ENCODE measurements around the gene RTCB. TPM values are rescaled to one million over a fixed set of nuclear protein-coding genes. Genes with fewer than 3 reads are reported as not detected.
"Not testable (repeated sequence)": the region's sequence is repeated elsewhere in the genome, so short reads cannot be mapped to it uniquely, and the experiment has no call there.

RTCB gene
- total RNA-seq, 4 donors from 2014 or later = 55.4 to 104 (median 84.0) TPM

- Histone ChIP-seq H3K4me1 (no peaks in the 10 kb centered on the region), H3K36me3 (no peaks in the 10 kb centered on the region), H3K9me3 (no peaks in the 10 kb centered on the region), H3K27me3 (no peaks in the 10 kb centered on the region), H3K27ac (no peak overlapping the region), H3K4me3 (no peak overlapping the region)
- TF ChIP-seq POLR2A (IDR thresholded peaks at IDR 0.05) (no peak), CTCF (IDR thresholded peaks at IDR 0.05) (no peak), EP300 (IDR thresholded peaks at IDR 0.05; ENCODE audit: low read depth) (no peak), POLR2AphosphoS5 (IDR thresholded peaks at IDR 0.05) (no peak)
- WGBS, 2 donors (ENCODE audit: low coverage in 1 of 2) = 89 to 94% methylated on average over 3 to 14 of the region's 14 CpGs
- intact Hi-C loops (cut with DNase I; ENCODE audit: low total_unique reads) (no loop called here), in situ Hi-C loops (cut with MboI; ENCODE audit: low pct_ligation_motif_present in 1 of 4, low pct_unique_long_range_greater_than_20kb in 1 of 4, low sequenced_read_pairs in 3 of 4) (no loop called here)
- no peak for DNase-seq
These were observed 59.4 kb downstream of the RTCB start for GRCh38 chr22:32352681-32353080.

- H3K27me3 ChIP-seq; H3K36me3 ChIP-seq; DNase-seq; H3K9me3 ChIP-seq; H3K27ac ChIP-seq; H3K4me1 ChIP-seq; intact Hi-C loops (cut with DNase I; ENCODE audit: low total_unique reads); H3K4me3 ChIP-seq; in situ Hi-C loops (cut with MboI; ENCODE audit: low pct_ligation_motif_present in 1 of 4, low pct_unique_long_range_greater_than_20kb in 1 of 4, low sequenced_read_pairs in 3 of 4): not testable (repeated sequence)
- WGBS, 2 donors (ENCODE audit: low coverage in 1 of 2) = 88 to 100% methylated on average over 1 of the region's 1 CpG
These were observed 60.2 kb downstream of the RTCB start for GRCh38 chr22:32351875-32352274.

GRCh38 chr22:32348031-32348611 lies 63.9 kb downstream of the RTCB start:
- DNase-seq = no peak
- Histone ChIP-seq H3K27me3 (peaks cover 27% of the 10 kb centered on the region), H3K36me3 (no peaks in the 10 kb centered on the region), H3K4me3 (no peak overlapping the region), H3K4me1 (no peaks in the 10 kb centered on the region), H3K27ac (no peak overlapping the region), H3K9me3 (no peaks in the 10 kb centered on the region)
- no peak for TF ChIP-seq CTCF (IDR thresholded peaks at IDR 0.05)
- no peak for TF ChIP-seq POLR2A (IDR thresholded peaks at IDR 0.05)
- no peak for TF ChIP-seq EP300 (IDR thresholded peaks at IDR 0.05; ENCODE audit: low read depth)
- no peak for TF ChIP-seq POLR2AphosphoS5 (IDR thresholded peaks at IDR 0.05)
- WGBS, 2 donors (ENCODE audit: low coverage in 1 of 2) = 73 to 90% methylated on average over 1 to 6 of the region's 6 CpGs
- in situ Hi-C loops (cut with MboI; ENCODE audit: low pct_ligation_motif_present in 1 of 4, low pct_unique_long_range_greater_than_20kb in 1 of 4, low sequenced_read_pairs in 3 of 4) = no loop called here
- intact Hi-C loops (cut with DNase I; ENCODE audit: low total_unique reads) = no loop called here

- no peak overlapping the region for H3K27ac ChIP-seq
- no peaks in the 10 kb centered on the region for H3K9me3 ChIP-seq
- TF ChIP-seq POLR2AphosphoS5 (IDR thresholded peaks at IDR 0.05) (no peak), CTCF (IDR thresholded peaks at IDR 0.05) (no peak), EP300 (IDR thresholded peaks at IDR 0.05; ENCODE audit: low read depth) (no peak), POLR2A (IDR thresholded peaks at IDR 0.05) (no peak)
- in situ Hi-C loops (cut with MboI; ENCODE audit: low pct_ligation_motif_present in 1 of 4, low pct_unique_long_range_greater_than_20kb in 1 of 4, low sequenced_read_pairs in 3 of 4) (no loop called here), intact Hi-C loops (cut with DNase I; ENCODE audit: low total_unique reads) (no loop called here)
- 73 to 77% methylated on average over 5 of the region's 5 CpGs for WGBS, 2 donors (ENCODE audit: low coverage in 1 of 2)
- no peaks in the 10 kb centered on the region for H3K4me1 ChIP-seq
- DNase-seq = no peak
- no peaks in the 10 kb centered on the region for H3K36me3 ChIP-seq
- peaks cover 49% of the 10 kb centered on the region for H3K27me3 ChIP-seq
- H3K4me3 ChIP-seq = no peak overlapping the region
These were observed 68.1 kb downstream of the RTCB start for GRCh38 chr22:32343941-32344340.

- Histone ChIP-seq H3K36me3 (no peaks in the 10 kb centered on the region), H3K4me3 (no peak overlapping the region), H3K4me1 (no peaks in the 10 kb centered on the region), H3K9me3 (no peaks in the 10 kb centered on the region), H3K27me3 (peaks cover 49% of the 10 kb centered on the region), H3K27ac (no peak overlapping the region)
- no peak for TF ChIP-seq POLR2AphosphoS5 (IDR thresholded peaks at IDR 0.05)
- TF ChIP-seq EP300 (IDR thresholded peaks at IDR 0.05; ENCODE audit: low read depth) = no peak
- no peak for TF ChIP-seq POLR2A (IDR thresholded peaks at IDR 0.05)
- no peak for TF ChIP-seq CTCF (IDR thresholded peaks at IDR 0.05)
- intact Hi-C loops (cut with DNase I; ENCODE audit: low total_unique reads) (no loop called here), in situ Hi-C loops (cut with MboI; ENCODE audit: low pct_ligation_motif_present in 1 of 4, low pct_unique_long_range_greater_than_20kb in 1 of 4, low sequenced_read_pairs in 3 of 4) (no loop called here)
- no peak for DNase-seq
- WGBS, 2 donors (ENCODE audit: low coverage in 1 of 2) = 57 to 71% methylated on average over 1 to 2 of the region's 2 CpGs
These were observed 69.1 kb downstream of the RTCB start for GRCh38 chr22:32342977-32343376.
